ENCODE measurements around the gene FSHB. TPM values are rescaled to one million over a fixed set of nuclear protein-coding genes. Genes with fewer than 3 reads are reported as not detected.

The FSHB gene
- total RNA-seq, 1 experiment from 2014 or later: not detected

GRCh38 chr11:30282289-30282631, 51.4 kb downstream of the FSHB start:
- Mint-ChIP-seq H3K36me3 (ENCODE audit: insufficient read depth in 1 of 3, low read depth in 3 of 3) (no peaks in the 10 kb centered on the region), H3K27ac (no peak overlapping the region), H3K4me1 (no peaks in the 10 kb centered on the region), H3K9me3 (no peaks in the 10 kb centered on the region), H3K27me3 (ENCODE audit: low read depth) (peaks cover 8% of the 10 kb centered on the region), H3K4me3 (no peak overlapping the region)
- Histone ChIP-seq H3K4me2 (ENCODE audit: insufficient read depth, insufficient read length, low read length) (no peak overlapping the region), H2BK5ac (ENCODE audit: insufficient read length, low read length) (no peak overlapping the region), H3K23me2 (ENCODE audit: insufficient read length, low read depth, low read length, poor library complexity, severe bottlenecking) (no peaks in the 10 kb centered on the region), H3K18ac (ENCODE audit: insufficient read length, low read depth, low read length) (no peak overlapping the region), H3K56ac (ENCODE audit: insufficient read length, low read depth, low read length) (no peak overlapping the region), H2BK15ac (ENCODE audit: low read depth, low read length) (no peak overlapping the region), H2BK120ac (ENCODE audit: low read depth, low read length, poor library complexity, severe bottlenecking) (no peak overlapping the region), H3K27ac (ENCODE audit: insufficient read length, low read depth, low read length) (no peak overlapping the region), H3T11ph (ENCODE audit: low read length) (no peak overlapping the region), H4K8ac (replicated peaks; ENCODE audit: insufficient read length, low read depth, low read length) (no peak overlapping the region), H4K91ac (ENCODE audit: insufficient read length, low read depth, low read length) (no peak overlapping the region), H3K79me2 (ENCODE audit: insufficient read depth, low read length) (no peaks in the 10 kb centered on the region), H2BK20ac (ENCODE audit: low read depth, low read length, poor library complexity, severe bottlenecking) (no peak overlapping the region), H3K23ac (ENCODE audit: insufficient read length, low read depth, low read length) (no peak overlapping the region), H4K5ac (ENCODE audit: insufficient read length, low read depth, low read length) (no peak overlapping the region), H2AFZ (ENCODE audit: low read length) (no peak overlapping the region), H3K9me3 (ENCODE audit: control insufficient read depth, low read depth, low read length) (no peaks in the 10 kb centered on the region), H2AK5ac (ENCODE audit: insufficient read length, low read length) (no peak overlapping the region), H3K14ac (ENCODE audit: insufficient read depth, low read length) (no peak overlapping the region), H3K27me3 (ENCODE audit: insufficient read depth, low read length) (no peaks in the 10 kb centered on the region), H2BK12ac (ENCODE audit: insufficient read length, low read depth, low read length) (no peak overlapping the region), H4K20me1 (ENCODE audit: control insufficient read depth, insufficient read depth, insufficient read length) (no peaks in the 10 kb centered on the region), H3K4ac (ENCODE audit: low read depth, low read length) (no peak overlapping the region), H3K79me1 (ENCODE audit: insufficient read depth, low read depth, low read length, poor library complexity, severe bottlenecking) (no peaks in the 10 kb centered on the region), H3K4me1 (ENCODE audit: insufficient read depth, low read length) (no peaks in the 10 kb centered on the region), H3K9ac (ENCODE audit: extremely low read depth, insufficient read length, low read length) (no peak overlapping the region)
- WGBS (ENCODE audit: extremely low coverage, insufficient read length, low lambda C conversion rate): no CpG with 5 or more reads among the region's 3 CpGs
- TF ChIP-seq CTCF (conservative IDR thresholded peaks at IDR 0.05): no peak
- DNase-seq: no peak

Other genes with a start within 250 kb of the FSHB start
- gene KCNA4, start 214.0 kb upstream of the FSHB start, total RNA-seq (2021): not detected in 2 replicates
- 19.9 and 20.9 TPM in 2 replicates for gene ARL14EP, start 92.1 kb downstream of the FSHB start, total RNA-seq (2021)

Data from H9 (cell line).